ENCODE data around the gene FLYWCH1.

- TF ChIP-seq TAF1 (IDR thresholded peaks at IDR 0.05; ENCODE audit: borderline replicate concordance, low read depth, low read length): no peak
- TF ChIP-seq POLR2A (IDR thresholded peaks at IDR 0.05; ENCODE audit: low read depth, low read length): no peak
These were observed 31.8 kb upstream of the FLYWCH1 start for GRCh38 chr16:2879854-2880508.

Measured in GM12892 (cell line).